ENCODE measurements around the gene SMC5.
"Not testable (repeated sequence)": the region's sequence is repeated elsewhere in the genome, so short reads cannot be mapped to it uniquely, and the experiment has no call there.

SMC5 gene

GRCh38 chr9:70392850-70393249, 134.1 kb downstream of the SMC5 start:
- Histone ChIP-seq H3K27me3 (ENCODE audit: insufficient read depth, insufficient read length) (no peaks in the 10 kb centered on the region), H3K36me3 (ENCODE audit: insufficient read depth, insufficient read length, low read length) (no peaks in the 10 kb centered on the region), H3K4me3 (ENCODE audit: insufficient read length, low read depth) (no peak overlapping the region), H3K9ac (ENCODE audit: insufficient read length, low read depth) (no peak overlapping the region), H3K4me1 (ENCODE audit: insufficient read depth, insufficient read length) (peaks cover 4% of the 10 kb centered on the region), H3K9me3 (ENCODE audit: insufficient read depth, low read length) (no peaks in the 10 kb centered on the region)
- no peak for TF ChIP-seq SUZ12 (IDR thresholded peaks at IDR 0.05; ENCODE audit: extremely low read depth, insufficient read depth, insufficient read length)
- no peak for TF ChIP-seq YY1 (IDR thresholded peaks at IDR 0.05; ENCODE audit: insufficient read depth, insufficient read length)
- no peak for DNase-seq (ENCODE audit: low read depth, low spot score)

GRCh38 chr9:70395652-70396051, 136.9 kb downstream of the SMC5 start:
- TF ChIP-seq YY1 (IDR thresholded peaks at IDR 0.05; ENCODE audit: insufficient read depth, insufficient read length) (no peak), ZNF274 (IDR thresholded peaks at IDR 0.05; ENCODE audit: low read depth, low read length) (no peak), SUZ12 (IDR thresholded peaks at IDR 0.05; ENCODE audit: extremely low read depth, insufficient read depth, insufficient read length) (no peak)
- DNase-seq (ENCODE audit: low read depth, low spot score): no peak
- H3K4me3 ChIP-seq (ENCODE audit: insufficient read length, low read depth): no peak overlapping the region
- peaks cover 4% of the 10 kb centered on the region for H3K4me1 ChIP-seq (ENCODE audit: insufficient read depth, insufficient read length)
- no peak overlapping the region for H3K9ac ChIP-seq (ENCODE audit: insufficient read length, low read depth)
- H3K27me3 ChIP-seq (ENCODE audit: insufficient read depth, insufficient read length): no peaks in the 10 kb centered on the region
- no peaks in the 10 kb centered on the region for H3K9me3 ChIP-seq (ENCODE audit: insufficient read depth, low read length)
- H3K36me3 ChIP-seq (ENCODE audit: insufficient read depth, insufficient read length, low read length): no peaks in the 10 kb centered on the region

GRCh38 chr9:70398145-70398556, 139.4 kb downstream of the SMC5 start:
- Histone ChIP-seq H3K36me3 (ENCODE audit: insufficient read depth, insufficient read length, low read length) (no peaks in the 10 kb centered on the region), H3K9ac (ENCODE audit: insufficient read length, low read depth) (no peak overlapping the region), H3K4me1 (ENCODE audit: insufficient read depth, insufficient read length) (peaks cover 4% of the 10 kb centered on the region), H3K27me3 (ENCODE audit: insufficient read depth, insufficient read length) (no peaks in the 10 kb centered on the region), H3K4me3 (ENCODE audit: insufficient read length, low read depth) (no peak overlapping the region), H3K9me3 (ENCODE audit: insufficient read depth, low read length) (no peaks in the 10 kb centered on the region)
- no peak for DNase-seq (ENCODE audit: low read depth, low spot score)
- no peak for TF ChIP-seq ZNF274 (IDR thresholded peaks at IDR 0.05; ENCODE audit: low read depth, low read length)
- no peak for TF ChIP-seq YY1 (IDR thresholded peaks at IDR 0.05; ENCODE audit: insufficient read depth, insufficient read length)
- TF ChIP-seq SUZ12 (IDR thresholded peaks at IDR 0.05; ENCODE audit: extremely low read depth, insufficient read depth, insufficient read length): no peak

- Histone ChIP-seq H3K27me3 (ENCODE audit: insufficient read depth, insufficient read length) (no peaks in the 10 kb centered on the region), H3K4me1 (ENCODE audit: insufficient read depth, insufficient read length) (peaks cover 4% of the 10 kb centered on the region), H3K36me3 (ENCODE audit: insufficient read depth, insufficient read length, low read length) (no peaks in the 10 kb centered on the region), H3K9ac (ENCODE audit: insufficient read length, low read depth) (no peak overlapping the region), H3K4me3 (ENCODE audit: insufficient read length, low read depth) (no peak overlapping the region), H3K9me3 (ENCODE audit: insufficient read depth, low read length) (no peaks in the 10 kb centered on the region)
- no peak for TF ChIP-seq SUZ12 (IDR thresholded peaks at IDR 0.05; ENCODE audit: extremely low read depth, insufficient read depth, insufficient read length)
- TF ChIP-seq YY1 (IDR thresholded peaks at IDR 0.05; ENCODE audit: insufficient read depth, insufficient read length): no peak
- TF ChIP-seq ZNF274 (IDR thresholded peaks at IDR 0.05; ENCODE audit: low read depth, low read length): no peak
- no peak for DNase-seq (ENCODE audit: low read depth, low spot score)
Observed at GRCh38 chr9:70399141-70399540, 140.4 kb downstream of the SMC5 start.

- DNase-seq (ENCODE audit: low read depth, low spot score): no peak
- no peaks in the 10 kb centered on the region for H3K36me3 ChIP-seq (ENCODE audit: insufficient read depth, insufficient read length, low read length)
- H3K4me3 ChIP-seq (ENCODE audit: insufficient read length, low read depth): no peak overlapping the region
- peaks cover 4% of the 10 kb centered on the region for H3K4me1 ChIP-seq (ENCODE audit: insufficient read depth, insufficient read length)
- TF ChIP-seq YY1 (IDR thresholded peaks at IDR 0.05; ENCODE audit: insufficient read depth, insufficient read length) (no peak), ZNF274 (IDR thresholded peaks at IDR 0.05; ENCODE audit: low read depth, low read length) (no peak), SUZ12 (IDR thresholded peaks at IDR 0.05; ENCODE audit: extremely low read depth, insufficient read depth, insufficient read length) (no peak)
- no peaks in the 10 kb centered on the region for H3K27me3 ChIP-seq (ENCODE audit: insufficient read depth, insufficient read length)
- H3K9ac ChIP-seq (ENCODE audit: insufficient read length, low read depth): no peak overlapping the region
- no peaks in the 10 kb centered on the region for H3K9me3 ChIP-seq (ENCODE audit: insufficient read depth, low read length)
Observed at GRCh38 chr9:70400107-70400892, 141.5 kb downstream of the SMC5 start.

- H3K9ac ChIP-seq (ENCODE audit: insufficient read length, low read depth); H3K4me3 ChIP-seq (ENCODE audit: insufficient read length, low read depth); H3K36me3 ChIP-seq (ENCODE audit: insufficient read depth, insufficient read length, low read length); H3K4me1 ChIP-seq (ENCODE audit: insufficient read depth, insufficient read length); DNase-seq (ENCODE audit: low read depth, low spot score); H3K27me3 ChIP-seq (ENCODE audit: insufficient read depth, insufficient read length); H3K9me3 ChIP-seq (ENCODE audit: insufficient read depth, low read length): not testable (repeated sequence)
Observed at GRCh38 chr9:70401241-70401640, 142.5 kb downstream of the SMC5 start.

GRCh38 chr9:70402213-70402612, 143.4 kb downstream of the SMC5 start:
- H3K9me3 ChIP-seq (ENCODE audit: insufficient read depth, low read length): no peaks in the 10 kb centered on the region
- peaks cover 8% of the 10 kb centered on the region for H3K4me1 ChIP-seq (ENCODE audit: insufficient read depth, insufficient read length)
- TF ChIP-seq ZNF274 (IDR thresholded peaks at IDR 0.05; ENCODE audit: low read depth, low read length): no peak
- no peak for TF ChIP-seq SUZ12 (IDR thresholded peaks at IDR 0.05; ENCODE audit: extremely low read depth, insufficient read depth, insufficient read length)
- no peak for TF ChIP-seq YY1 (IDR thresholded peaks at IDR 0.05; ENCODE audit: insufficient read depth, insufficient read length)

More at GRCh38 chr9:70402213-70402612, 143.4 kb downstream of the SMC5 start:
- Histone ChIP-seq H3K27me3 (ENCODE audit: insufficient read depth, insufficient read length) (no peaks in the 10 kb centered on the region), H3K9ac (ENCODE audit: insufficient read length, low read depth) (no peak overlapping the region), H3K36me3 (ENCODE audit: insufficient read depth, insufficient read length, low read length) (no peaks in the 10 kb centered on the region), H3K4me3 (ENCODE audit: insufficient read length, low read depth) (no peak overlapping the region)
- DNase-seq (ENCODE audit: low read depth, low spot score): no peak
